NCI-H146 treated with DMSO at 0.1 percent for 48 hours (cell line): Measurements from ENCODE around the gene SP3.

Source experiments
- DNase-seq: peaks from one replicate; lab custom pipeline; 2025; ENCODE audit not compliant: unreplicated experiment; lab: John Stamatoyannopoulos, UW

The SP3 gene

GRCh38 chr2:173997269-173997668 is 32.1 kb upstream of the SP3 start:
- DNase-seq, result no peak

- DNase-seq, result no peak
Measured at GRCh38 chr2:173996766-173997165, 31.6 kb upstream of the SP3 start.

GRCh38 chr2:173993459-173993858 is 28.3 kb upstream of the SP3 start:
- no peak for DNase-seq

GRCh38 chr2:173991856-173992588 is 26.8 kb upstream of the SP3 start:
- no peak for DNase-seq

GRCh38 chr2:173990970-173991819 is 26.0 kb upstream of the SP3 start:
- DNase-seq, result no peak

GRCh38 chr2:173990245-173990644 is 25.1 kb upstream of the SP3 start:
- no peak for DNase-seq

- no peak for DNase-seq
Measured at GRCh38 chr2:173989884-173990215, 24.7 kb upstream of the SP3 start.

- DNase-seq, result no peak
Measured at GRCh38 chr2:173989160-173989883, 24.1 kb upstream of the SP3 start.

- DNase-seq, result no peak
Measured at GRCh38 chr2:173986805-173987204, 21.6 kb upstream of the SP3 start.

- DNase-seq, result no peak
Measured at GRCh38 chr2:173985605-173985992, 20.4 kb upstream of the SP3 start.

- DNase-seq, result no peak
Measured at GRCh38 chr2:173984866-173985604, 19.9 kb upstream of the SP3 start.

GRCh38 chr2:173983391-173983871 is 18.3 kb upstream of the SP3 start:
- DNase-seq, result no peak

- DNase-seq, result no peak
Measured at GRCh38 chr2:173982918-173983317, 17.7 kb upstream of the SP3 start.

- no peak for DNase-seq
Measured at GRCh38 chr2:173982182-173982714, 17.1 kb upstream of the SP3 start.

- DNase-seq, result no peak
Measured at GRCh38 chr2:173981520-173981919, 16.3 kb upstream of the SP3 start.

- DNase-seq, result no peak
Measured at GRCh38 chr2:173979751-173980351, 14.7 kb upstream of the SP3 start.

- DNase-seq, result no peak
Measured at GRCh38 chr2:173978447-173978846, 13.3 kb upstream of the SP3 start.

GRCh38 chr2:173972636-173973035 is 7.5 kb upstream of the SP3 start:
- DNase-seq, result no peak

GRCh38 chr2:173972165-173972564 is 7.0 kb upstream of the SP3 start:
- no peak for DNase-seq

- DNase-seq, result no peak
Measured at GRCh38 chr2:173970516-173970924, 5.3 kb upstream of the SP3 start.
